ENCODE data around the gene NUDT1.

GRCh38 chr7:2211259-2211880, 30.7 kb upstream of the NUDT1 start:
- TF ChIP-seq CTCF (IDR thresholded peaks at IDR 0.05; ENCODE audit: low read depth, low read length, poor library complexity, severe bottlenecking) (no peak), EZH2phosphoT487 (IDR thresholded peaks at IDR 0.05; ENCODE audit: borderline replicate concordance, low read length) (no peak)

Measured in DOHH2 (cell line).